Spleen (tissue), 11 donors: ENCODE data around the gene HTR6. TPM values are rescaled to one million over a fixed set of nuclear protein-coding genes. Genes with fewer than 3 reads are reported as not detected.

ENCODE experiments used
- DNase-seq: peaks from one replicate; pipeline ENCODE4 v3.0.0-alpha.2; 2020
- H3K27ac ChIP-seq, 8 donors: fragments of 200-600 bp; sonication (generic) in 7 of 8; 1 replicate in 4 of 8; 2 replicates in 4 of 8; pipeline versions ENCODE4 v1.5.0 to v1.8.0; 2016 to 2021; ENCODE audit warnings: inconsistent platforms in 4 of 8, mild to moderate bottlenecking in 4 of 8, moderate library complexity in 1 of 8
- H3K27me3 ChIP-seq, 7 donors: fragments of 200-600 bp; sonication (generic) in 6 of 7; replicated peaks in 1 of 7; 1 replicate in 4 of 7; 2 replicates in 3 of 7; pipeline versions ENCODE4 v1.5.0 to v1.8.0; 2016 to 2021; ENCODE audit warnings: inconsistent platforms in 3 of 7, mild to moderate bottlenecking in 1 of 7
- H3K36me3 ChIP-seq, 6 donors: fragments of 200-600 bp; sonication (generic) in 5 of 6; 1 replicate in 4 of 6; 2 replicates in 2 of 6; pipeline versions ENCODE4 v1.5.0 to v1.8.0; 2016 to 2021; ENCODE audit warnings: inconsistent platforms in 2 of 6
- H3K4me1 ChIP-seq, 6 donors: fragments of 200-600 bp; sonication (generic) in 5 of 6; 1 replicate in 3 of 6; 2 replicates in 3 of 6; pipeline versions ENCODE4 v1.5.0 to v1.8.0; 2016 to 2021; ENCODE audit warnings: inconsistent platforms in 3 of 6
- H3K4me3 ChIP-seq, 8 donors: fragments of 200-600 bp; sonication (generic) in 7 of 8; 1 replicate in 4 of 8; 2 replicates in 4 of 8; pipeline versions ENCODE4 v1.5.0 to v1.8.0; 2016 to 2021; ENCODE audit warnings: inconsistent platforms in 4 of 8, mild to moderate bottlenecking in 4 of 8, moderate library complexity in 2 of 8
- H3K9me3 ChIP-seq, 8 donors: fragments of 200-600 bp; sonication (generic) in 7 of 8; 1 replicate in 4 of 8; 2 replicates in 4 of 8; pipeline versions ENCODE4 v1.5.0 to v1.8.0; 2016 to 2021; ENCODE audit warnings: inconsistent platforms in 4 of 8
- CTCF ChIP-seq, 11 experiments: fragments of 200-600 bp in 7 of 11; fragments of 450-650 bp in 4 of 11; sonication (generic) in 4 of 11; IDR thresholded peaks in 8 of 11; conservative IDR thresholded peaks in 3 of 11; 1 replicate in 7 of 11; 2 replicates in 4 of 11; pipeline versions ENCODE4 v1.4.0 to v1.8.0; 2016 to 2021; ENCODE audit warnings: antibody characterized with exemption in 11 of 11, inconsistent platforms in 4 of 11, mild to moderate bottlenecking in 1 of 11
- POLR2A ChIP-seq, 3 donors: fragments of 450-650 bp; IDR thresholded peaks; one replicate each; pipeline ENCODE4 v1.5.1; 2017; ENCODE audit warnings: antibody characterized with exemption in 3 of 3, mild to moderate bottlenecking in 1 of 3
- POLR2AphosphoS5 ChIP-seq, 3 donors: sonication (generic); formaldehyde crosslinking; IDR thresholded peaks; one replicate each; pipeline ENCODE4 v1.5.1; 2017; ENCODE audit warnings: antibody characterized with exemption in 3 of 3
- WGBS, 5 donors: extraction: QIAGEN DNeasy Blood & Tissue Kit in 3 of 5; methylation state at CpG; one replicate each; pipeline versions ENCODE4 v1.1.5 to v1.1.7; 2013 to 2018; 5-methylcytosine and 5-hydroxymethylcytosine counted together
- intact Hi-C: fragments of 100-400 bp; cut with DNase I; formaldehyde crosslinking; loops from one replicate; pipeline ENCODE4 v1.15.0; 2023; ENCODE audit warnings: low total_unique reads
- polyA plus RNA-seq, 3 donors: library from polyadenylated mRNA; stranded (reverse); fragments of 200-250 nt; gene quantifications; one replicate each; pipeline ENCODE4 v1.2.1, GENCODE V29; 2013
- total RNA-seq, 7 donors: library from RNA; depleted of rRNA in 3 of 7; stranded (reverse); fragments of >200 nt in 3 of 7; fragmentation: NEBNext Ultra II Directional in 4 of 7; extraction: Animal tissue kit (Norgen Biotek cat#: 25700) in 4 of 7; gene quantifications; one replicate each; pipeline versions ENCODE4 v1.1.0 to v1.2.1, GENCODE V29; 2016 to 2021
- donor health status: healthy with polysubstance abuse.
- donor health status: DM: no; HTN: no; CAD: no; lungs with moderate emphysema.
- donor health status: DM: no; HTN: no; CAD: no.
- donor health status: Bipolar disorder and iron deficiency.
- donor health status: healthy.
- donor health status: DM: no; HTN: no; CAD: no.
- donor health status: DM: yes; HTN: yes; CAD: no.

The HTR6 gene
- total and polyA plus RNA-seq, 10 donors: 0.06 to 0.47 (median 0.13) TPM; not detected in 7

- peaks cover 0 to 100% (median 49%) of the 10 kb centered on the region in 6 donors for H3K36me3 ChIP-seq
- intact Hi-C loops: no loop called here
These were observed 25.2 kb downstream of the HTR6 start for GRCh38 chr1:19689856-19690255.

GRCh38 chr1:19690342-19690741 is 25.7 kb downstream of the HTR6 start:
- peaks cover 0 to 100% (median 51%) of the 10 kb centered on the region in 6 donors for H3K36me3 ChIP-seq
- peaks cover 0 to 20% (median 0%) of the 10 kb centered on the region in 6 donors for H3K4me1 ChIP-seq
- peaks cover 0 to 28% (median 18%) of the 10 kb centered on the region in 8 donors for H3K9me3 ChIP-seq
- 50 to 91% (median 89%) methylated on average over 2 to 7 of the region's 7 CpGs for WGBS, 5 donors
- intact Hi-C loops: no loop called here
- H3K4me3 ChIP-seq: no peak overlapping the region
- no peak overlapping the region for H3K27ac ChIP-seq
- DNase-seq: no peak
- H3K27me3 ChIP-seq: no peaks in the 10 kb centered on the region
- no peak for TF ChIP-seq POLR2A (IDR thresholded peaks at IDR 0.05)
- peak in 1 of 3 donors; percentile 11 for TF ChIP-seq POLR2AphosphoS5 (IDR thresholded peaks at IDR 0.05)
- no peak for TF ChIP-seq CTCF (IDR thresholded peaks at IDR 0.05 in 8 of 11, conservative IDR thresholded peaks at IDR 0.05 in 3 of 11)

More at GRCh38 chr1:19689856-19690255, 25.2 kb downstream of the HTR6 start:
- peaks cover 0 to 20% (median 0%) of the 10 kb centered on the region in 6 donors for H3K4me1 ChIP-seq
- H3K9me3 ChIP-seq: peaks cover 0 to 28% (median 18%) of the 10 kb centered on the region in 8 donors
- DNase-seq: no peak
- no peak for TF ChIP-seq POLR2A (IDR thresholded peaks at IDR 0.05)
- no peak overlapping the region for H3K4me3 ChIP-seq
- 76 to 93% (median 90%) methylated on average over 3 of the region's 3 CpGs for WGBS, 5 donors
- H3K27me3 ChIP-seq: no peaks in the 10 kb centered on the region
- H3K27ac ChIP-seq: peak overlapping the region in 1 of 8 donors; percentile 13

GRCh38 chr1:19694298-19694697 is 29.6 kb downstream of the HTR6 start:
- H3K4me1 ChIP-seq: peaks cover 0 to 4% (median 0%) of the 10 kb centered on the region in 6 donors
- TF ChIP-seq POLR2AphosphoS5 (IDR thresholded peaks at IDR 0.05) (no peak), POLR2A (IDR thresholded peaks at IDR 0.05) (no peak), CTCF (IDR thresholded peaks at IDR 0.05 in 8 of 11, conservative IDR thresholded peaks at IDR 0.05 in 3 of 11) (no peak)
- peaks cover 0 to 18% (median 12%) of the 10 kb centered on the region in 8 donors for H3K9me3 ChIP-seq
- intact Hi-C loops: no loop called here
- no peak overlapping the region for H3K4me3 ChIP-seq
- no peaks in the 10 kb centered on the region for H3K27me3 ChIP-seq
- no peak overlapping the region for H3K27ac ChIP-seq
- DNase-seq: no peak
- H3K36me3 ChIP-seq: peaks cover 0 to 100% (median 45%) of the 10 kb centered on the region in 6 donors
- WGBS, 5 donors: 87 to 91% (median 89%) methylated on average over 12 to 14 of the region's 14 CpGs

- Histone ChIP-seq H3K27me3 (no peaks in the 10 kb centered on the region), H3K36me3 (peaks cover 0 to 100% (median 47%) of the 10 kb centered on the region in 6 donors), H3K27ac (no peak overlapping the region), H3K9me3 (peaks cover 0 to 4% (median 0%) of the 10 kb centered on the region in 8 donors), H3K4me1 (no peaks in the 10 kb centered on the region), H3K4me3 (no peak overlapping the region)
- no peak for TF ChIP-seq POLR2A (IDR thresholded peaks at IDR 0.05)
- no peak for TF ChIP-seq CTCF (IDR thresholded peaks at IDR 0.05 in 8 of 11, conservative IDR thresholded peaks at IDR 0.05 in 3 of 11)
- no peak for TF ChIP-seq POLR2AphosphoS5 (IDR thresholded peaks at IDR 0.05)
- no peak for DNase-seq
- WGBS, 5 donors: 90 to 100% (median 97%) methylated on average over 7 of the region's 7 CpGs
- intact Hi-C loops: no loop called here
These were observed 31.1 kb downstream of the HTR6 start for GRCh38 chr1:19695772-19696171.
